Measurements from ENCODE around the gene CLDN5. TPM values are rescaled to one million over a fixed set of nuclear protein-coding genes. Genes with fewer than 3 reads are reported as not detected.

The CLDN5 gene
- total RNA-seq, 1 donor from 2014 or later = not detected

DNA sequence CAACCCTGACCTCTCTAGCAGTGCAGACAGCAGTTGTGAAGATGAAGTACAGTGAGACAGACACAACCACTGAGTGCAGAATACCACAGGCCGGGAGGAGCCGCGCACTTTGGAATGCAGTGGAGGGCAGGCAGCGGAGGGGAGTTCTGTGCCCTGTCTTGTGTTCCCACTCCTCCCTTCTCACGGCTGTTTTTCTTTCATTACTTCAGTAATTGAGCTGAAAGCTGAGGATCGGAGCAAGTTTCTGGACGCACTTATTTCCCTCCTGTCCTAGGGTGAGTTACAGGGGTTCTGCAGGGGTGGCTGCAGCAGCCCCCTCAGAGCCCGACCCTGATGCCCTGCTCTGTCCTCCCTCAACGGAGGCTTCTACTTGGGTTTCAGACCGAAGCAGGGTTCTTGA is 5.6 kb downstream of the CLDN5 start:
- Mint-ChIP-seq H3K4me1 (ENCODE audit: unreplicated experiment) (peaks cover 6% of the 10 kb centered on the region), H3K9me3 (ENCODE audit: unreplicated experiment) (peaks cover 5% of the 10 kb centered on the region), H3K27ac (ENCODE audit: unreplicated experiment) (no peak overlapping the region), H3K4me3 (ENCODE audit: unreplicated experiment) (no peak overlapping the region), H3K27me3 (ENCODE audit: unreplicated experiment) (peaks cover 4% of the 10 kb centered on the region), H3K36me3 (ENCODE audit: unreplicated experiment) (peaks cover 5% of the 10 kb centered on the region)
- TF ChIP-seq, protein P1, sequence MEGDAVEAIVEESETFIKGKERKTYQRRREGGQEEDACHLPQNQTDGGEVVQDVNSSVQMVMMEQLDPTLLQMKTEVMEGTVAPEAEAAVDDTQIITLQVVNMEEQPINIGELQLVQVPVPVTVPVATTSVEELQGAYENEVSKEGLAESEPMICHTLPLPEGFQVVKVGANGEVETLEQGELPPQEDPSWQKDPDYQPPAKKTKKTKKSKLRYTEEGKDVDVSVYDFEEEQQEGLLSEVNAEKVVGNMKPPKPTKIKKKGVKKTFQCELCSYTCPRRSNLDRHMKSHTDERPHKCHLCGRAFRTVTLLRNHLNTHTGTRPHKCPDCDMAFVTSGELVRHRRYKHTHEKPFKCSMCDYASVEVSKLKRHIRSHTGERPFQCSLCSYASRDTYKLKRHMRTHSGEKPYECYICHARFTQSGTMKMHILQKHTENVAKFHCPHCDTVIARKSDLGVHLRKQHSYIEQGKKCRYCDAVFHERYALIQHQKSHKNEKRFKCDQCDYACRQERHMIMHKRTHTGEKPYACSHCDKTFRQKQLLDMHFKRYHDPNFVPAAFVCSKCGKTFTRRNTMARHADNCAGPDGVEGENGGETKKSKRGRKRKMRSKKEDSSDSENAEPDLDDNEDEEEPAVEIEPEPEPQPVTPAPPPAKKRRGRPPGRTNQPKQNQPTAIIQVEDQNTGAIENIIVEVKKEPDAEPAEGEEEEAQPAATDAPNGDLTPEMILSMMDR (IDR thresholded peaks at IDR 0.05) = no peak
- no peak for DNase-seq (ENCODE audit: extremely low spot score, unreplicated experiment)

DNA sequence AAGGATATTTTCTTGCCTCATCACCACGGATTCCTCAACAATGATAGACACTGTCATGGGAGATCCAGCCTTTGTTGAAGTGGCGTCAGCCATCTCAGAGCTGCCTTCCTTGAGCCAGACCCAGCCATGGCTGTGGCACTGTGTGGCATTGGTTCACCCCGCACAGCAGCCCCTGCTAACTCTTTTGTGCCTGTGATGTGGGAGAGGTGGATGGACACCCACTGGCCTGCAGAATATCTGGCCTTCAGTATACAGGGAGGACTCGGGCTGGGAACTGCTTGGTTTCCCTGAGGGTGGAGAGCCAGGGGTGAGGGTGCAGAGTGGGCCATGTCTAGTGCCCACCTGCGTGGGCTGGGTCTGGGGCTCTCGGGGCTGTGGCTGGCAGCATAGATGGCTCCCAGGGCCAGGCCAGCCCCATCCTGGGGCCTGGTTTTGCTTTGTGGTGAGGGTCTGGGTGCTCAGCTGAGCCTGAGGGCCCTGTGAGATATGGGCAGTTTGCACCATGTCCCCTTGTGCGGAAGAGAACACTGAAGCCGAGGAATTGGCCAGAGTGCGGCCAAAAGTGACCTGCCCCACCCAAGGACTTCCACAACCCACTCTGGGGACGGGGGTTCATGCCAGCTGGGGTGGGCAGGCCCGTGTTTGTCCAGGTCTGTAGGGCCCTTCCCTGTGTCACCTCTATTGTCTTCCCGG is 6.1 kb downstream of the CLDN5 start:
- Mint-ChIP-seq H3K4me1 (ENCODE audit: unreplicated experiment) (peaks cover 2% of the 10 kb centered on the region), H3K27ac (ENCODE audit: unreplicated experiment) (no peak overlapping the region), H3K4me3 (ENCODE audit: unreplicated experiment) (no peak overlapping the region), H3K9me3 (ENCODE audit: unreplicated experiment) (peaks cover 9% of the 10 kb centered on the region), H3K36me3 (ENCODE audit: unreplicated experiment) (peaks cover 9% of the 10 kb centered on the region), H3K27me3 (ENCODE audit: unreplicated experiment) (peaks cover 2% of the 10 kb centered on the region)
- TF ChIP-seq, protein P1 (IDR thresholded peaks at IDR 0.05) = no peak
- no peak for DNase-seq (ENCODE audit: extremely low spot score, unreplicated experiment)

DNA sequence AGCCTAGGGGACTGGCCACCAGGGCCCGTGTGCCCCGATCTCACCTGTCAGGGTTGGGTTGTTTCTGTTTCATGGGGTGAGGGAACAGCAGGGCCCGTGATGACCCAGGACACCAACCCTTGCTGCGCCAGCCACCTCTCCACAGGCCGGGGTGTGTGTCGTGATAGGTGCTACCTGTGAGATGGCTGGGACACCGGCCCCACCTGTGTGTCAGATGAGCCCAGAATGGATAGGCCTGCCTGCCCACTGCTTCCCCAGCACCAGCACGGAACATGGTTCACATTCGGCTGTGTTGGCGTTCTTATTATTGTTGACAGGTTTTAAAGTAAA is 7.1 kb downstream of the CLDN5 start:
- Mint-ChIP-seq H3K36me3 (ENCODE audit: unreplicated experiment) (peaks cover 14% of the 10 kb centered on the region), H3K27me3 (ENCODE audit: unreplicated experiment) (no peaks in the 10 kb centered on the region), H3K27ac (ENCODE audit: unreplicated experiment) (no peak overlapping the region), H3K4me3 (ENCODE audit: unreplicated experiment) (no peak overlapping the region), H3K9me3 (ENCODE audit: unreplicated experiment) (peaks cover 9% of the 10 kb centered on the region), H3K4me1 (ENCODE audit: unreplicated experiment) (no peaks in the 10 kb centered on the region)
- TF ChIP-seq, protein P1 (IDR thresholded peaks at IDR 0.05) = no peak
- DNase-seq (ENCODE audit: extremely low spot score, unreplicated experiment) = no peak

DNA sequence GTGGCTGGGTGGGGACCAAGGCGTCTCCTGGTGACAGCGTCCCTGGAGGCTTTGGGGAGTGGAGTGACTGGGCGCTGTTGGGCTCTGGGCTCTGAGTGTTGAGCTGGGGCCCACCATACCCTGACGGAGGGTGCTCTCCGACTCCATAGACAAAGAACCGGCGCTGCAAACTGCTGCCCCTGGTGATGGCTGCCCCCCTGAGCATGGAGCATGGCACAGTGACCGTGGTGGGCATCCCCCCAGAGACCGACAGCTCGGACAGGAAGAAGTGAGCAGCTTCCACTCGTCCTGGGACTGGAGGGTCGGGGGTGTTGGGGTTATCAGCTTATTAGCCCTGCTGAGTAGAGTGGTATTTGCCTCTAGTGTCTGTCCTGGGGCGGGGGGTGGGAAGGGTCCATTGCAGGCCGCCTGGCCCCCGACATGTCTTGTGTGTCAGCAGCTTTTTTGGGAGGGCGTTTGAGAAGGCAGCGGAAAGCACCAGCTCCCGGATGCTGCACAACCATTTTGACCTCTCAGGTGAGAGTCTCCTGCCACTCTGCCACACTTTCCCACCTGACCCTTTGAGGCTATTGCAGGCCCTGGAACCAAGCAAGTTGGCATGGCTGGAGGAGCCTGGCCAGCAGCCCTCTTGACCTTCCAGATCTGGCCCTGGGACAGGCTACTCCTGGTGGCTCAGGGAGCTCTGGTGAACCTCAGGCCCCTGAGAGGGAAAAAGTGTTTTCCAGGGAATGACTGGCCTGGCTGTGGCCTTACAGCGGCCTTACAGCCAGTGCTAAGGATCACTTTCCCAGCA is 7.6 kb downstream of the CLDN5 start:
- no peaks in the 10 kb centered on the region for H3K4me1 Mint-ChIP-seq (ENCODE audit: unreplicated experiment)
- H3K27me3 Mint-ChIP-seq (ENCODE audit: unreplicated experiment) = no peaks in the 10 kb centered on the region
- H3K36me3 Mint-ChIP-seq (ENCODE audit: unreplicated experiment) = peaks cover 14% of the 10 kb centered on the region
- H3K27ac Mint-ChIP-seq (ENCODE audit: unreplicated experiment) = no peak overlapping the region
- DNase-seq (ENCODE audit: extremely low spot score, unreplicated experiment) = no peak
- no peak overlapping the region for H3K4me3 Mint-ChIP-seq (ENCODE audit: unreplicated experiment)
- H3K9me3 Mint-ChIP-seq (ENCODE audit: unreplicated experiment) = peaks cover 9% of the 10 kb centered on the region
- TF ChIP-seq, protein P1 (IDR thresholded peaks at IDR 0.05) = no peak

DNA sequence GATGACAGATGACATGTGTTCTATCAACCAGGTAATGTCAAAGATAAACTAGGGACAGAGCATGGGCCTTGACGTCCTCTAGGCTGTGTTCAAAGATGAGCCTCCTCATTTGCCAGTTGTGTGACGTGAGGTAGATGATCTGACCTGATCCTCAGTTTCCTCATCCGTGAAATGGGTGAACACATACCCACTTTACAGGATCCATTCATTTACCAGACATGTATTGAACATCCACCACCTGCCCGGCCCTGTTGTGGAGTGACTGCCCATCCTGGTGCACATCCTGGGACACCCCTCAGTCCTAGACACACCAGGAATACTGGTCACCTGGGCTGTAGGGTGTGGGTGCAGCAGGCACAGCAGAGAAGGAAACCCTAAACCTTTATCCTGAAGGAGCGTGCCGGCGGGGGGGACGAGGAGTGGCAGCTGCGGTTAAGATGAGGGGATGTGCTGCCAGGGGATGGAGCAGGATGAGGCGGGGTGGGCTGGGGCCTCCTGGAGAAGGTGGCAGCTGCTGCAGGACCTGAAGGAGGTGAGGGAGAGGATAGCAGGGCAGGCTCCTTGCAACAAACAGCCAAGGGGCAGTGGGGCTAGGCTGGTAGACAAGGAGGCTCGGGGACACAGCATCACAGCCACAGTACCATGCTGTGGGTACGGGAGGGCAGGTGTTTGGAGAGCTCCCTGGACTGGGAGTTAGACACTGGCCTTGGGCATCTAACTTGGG is 8.4 kb downstream of the CLDN5 start:
- no peak overlapping the region for H3K27ac Mint-ChIP-seq (ENCODE audit: unreplicated experiment)
- H3K27me3 Mint-ChIP-seq (ENCODE audit: unreplicated experiment) = no peaks in the 10 kb centered on the region
- peaks cover 14% of the 10 kb centered on the region for H3K36me3 Mint-ChIP-seq (ENCODE audit: unreplicated experiment)
- no peaks in the 10 kb centered on the region for H3K4me1 Mint-ChIP-seq (ENCODE audit: unreplicated experiment)
- DNase-seq (ENCODE audit: extremely low spot score, unreplicated experiment) = no peak
- no peak overlapping the region for H3K4me3 Mint-ChIP-seq (ENCODE audit: unreplicated experiment)
- TF ChIP-seq, protein P1 (IDR thresholded peaks at IDR 0.05) = no peak
- H3K9me3 Mint-ChIP-seq (ENCODE audit: unreplicated experiment) = peaks cover 9% of the 10 kb centered on the region

All from osteocyte (in vitro differentiated cells).